Keratinocyte (primary cell): ENCODE measurements around the gene OR2A25. TPM values are rescaled to one million over a fixed set of nuclear protein-coding genes. Genes with fewer than 3 reads are reported as not detected.

ENCODE experiments used
- DNase-seq: peaks from one replicate; pipeline ENCODE4 v3.0.0-alpha.2; 2011; ENCODE audit warnings: low read depth, missing footprints, low spot score
- FAIRE-seq: peaks from 2 replicates; lab custom pipeline; 2011; peaks lifted over from hg19 to GRCh38; lab: Jason Lieb, UNC
- H2AFZ ChIP-seq: 2 replicates; pipeline ENCODE4 v1.6.0; 2012; ENCODE audit warnings: low read length, control low read depth, inconsistent platforms; ENCODE audit not compliant: control insufficient read depth
- H3K27ac ChIP-seq: 2 replicates; pipeline ENCODE4 v1.5.1; 2011; ENCODE audit warnings: low read length; ENCODE audit not compliant: control insufficient read depth, insufficient read depth
- H3K27me3 ChIP-seq: 3 replicates; pipeline ENCODE4 v1.6.0; 2011; ENCODE audit warnings: low read length; ENCODE audit not compliant: control insufficient read depth, insufficient read depth; ENCODE audit errors: extremely low read depth
- H3K36me3 ChIP-seq, 2 experiments: 2 replicates in 1 of 2; 3 replicates in 1 of 2; pipeline ENCODE4 v1.5.1; 2011; ENCODE audit warnings: low read length in 2 of 2, mild to moderate bottlenecking in 1 of 2; ENCODE audit not compliant: control insufficient read depth in 2 of 2, insufficient read depth in 2 of 2; ENCODE audit errors: extremely low read depth in 1 of 2
- H3K4me1 ChIP-seq: 3 replicates; pipeline ENCODE4 v1.5.1; 2011; ENCODE audit warnings: low read length; ENCODE audit not compliant: control insufficient read depth, insufficient read depth; ENCODE audit errors: extremely low read depth
- H3K4me2 ChIP-seq: 3 replicates; pipeline ENCODE4 v1.6.0; 2011; ENCODE audit warnings: low read depth, low read length; ENCODE audit not compliant: control insufficient read depth, insufficient read depth; ENCODE audit errors: extremely low read depth
- H3K4me3 ChIP-seq, 3 experiments: fragments of 200-600 bp in 1 of 3; sonication (generic) in 1 of 3; 2 replicates in 2 of 3; 3 replicates in 1 of 3; pipeline ENCODE4 v1.5.1; 2011 to 2016; ENCODE audit warnings: low read length in 3 of 3, mild to moderate bottlenecking in 3 of 3, control low read depth in 2 of 3, inconsistent platforms in 1 of 3, low read depth in 1 of 3, mixed read lengths in 1 of 3, mixed run types in 1 of 3, moderate library complexity in 1 of 3; ENCODE audit not compliant: control insufficient read depth in 2 of 3, insufficient read depth in 2 of 3; ENCODE audit errors: extremely low read depth in 1 of 3
- H3K79me2 ChIP-seq: 2 replicates; pipeline ENCODE4 v1.6.0; 2012; ENCODE audit warnings: low read length; ENCODE audit not compliant: control insufficient read depth, insufficient read depth
- H3K9ac ChIP-seq: 3 replicates; pipeline ENCODE4 v1.6.0; 2011; ENCODE audit warnings: low read length; ENCODE audit not compliant: control insufficient read depth, insufficient read depth; ENCODE audit errors: extremely low read depth
- H3K9me1 ChIP-seq: 3 replicates; pipeline ENCODE4 v1.6.0; 2011; ENCODE audit warnings: low read length; ENCODE audit not compliant: control insufficient read depth, insufficient read depth; ENCODE audit errors: extremely low read depth
- H3K9me3 ChIP-seq: 2 replicates; pipeline ENCODE4 v1.5.1; 2012; ENCODE audit warnings: low read depth, low read length; ENCODE audit not compliant: control insufficient read depth
- H4K20me1 ChIP-seq: 3 replicates; pipeline ENCODE4 v1.6.0; 2011; ENCODE audit warnings: low read length; ENCODE audit not compliant: control insufficient read depth, insufficient read depth; ENCODE audit errors: extremely low read depth
- CTCF ChIP-seq, 3 experiments: IDR thresholded peaks in 1 of 3; conservative IDR thresholded peaks in 1 of 3; optimal IDR thresholded peaks in 1 of 3; 2 replicates in 2 of 3; 3 replicates in 1 of 3; pipeline versions ENCODE3 to v1.5.1; 2011; ENCODE audit warnings: low read length in 3 of 3, mild to moderate bottlenecking in 3 of 3, moderate library complexity in 2 of 3, control low read depth in 1 of 3, inconsistent platforms in 1 of 3; ENCODE audit not compliant: insufficient read depth in 2 of 3; ENCODE audit errors: extremely low read depth in 1 of 3
- EZH2 ChIP-seq: IDR thresholded peaks from one replicate; pipeline ENCODE4 v1.6.1; 2012; ENCODE audit warnings: inconsistent platforms, mild to moderate bottlenecking, low read length, moderate library complexity
- dilution Hi-C: fragments of 300-500 bp; cut with MboI; formaldehyde crosslinking; loops from one replicate; pipeline ENCODE4 v1.7.0; 2020; ENCODE audit warnings: low sequenced_read_pairs; ENCODE audit not compliant: extremely low pct_ligation_motif_present
- polyA plus RNA-seq, 5 experiments: library from polyadenylated mRNA; depleted of rRNA in 3 of 5; stranded (reverse) in 3 of 5; stranded (forward) in 1 of 5; unstranded in 1 of 5; fragments of >200 nt; gene quantifications; 1 replicate in 1 of 5; 2 replicates in 3 of 5; 3 replicates in 1 of 5; pipeline versions ENCODE4 v1.2.1 to v1.2.3, GENCODE V29; 2011 to 2012; ENCODE audit warnings: missing spikeins in 2 of 5, low read depth in 1 of 5, low replicate concordance in 1 of 5
- small RNA-seq, 3 experiments: library from RNA; depleted of rRNA; stranded (forward); fragments of <200 nt; gene quantifications; one replicate each; pipeline ENCODE3, GENCODE V24; 2012; ENCODE audit warnings: low read depth in 3 of 3, low replicate concordance in 1 of 3; ENCODE audit not compliant: insufficient read length in 3 of 3

Gene OR2A25
- polyA plus RNA-seq, 1 donor (not counting 4 experiments of a cell fraction or from before 2014, with no cell fraction given) = not detected

GRCh38 chr7:144122876-144123275 lies 53.3 kb downstream of the OR2A25 start, which contains the start of gene OR2A14:
Gene OR2A14 (plus strand): TSS chr7:144123176. CDS start chr7:144129113, 5,937 bp downstream.
- H3K4me2 ChIP-seq = no peak within 1 kb of the TSS
- no peak within 1 kb of the TSS for H3K4me3 ChIP-seq
- FAIRE-seq (no peak), DNase-seq (no peak)
- no peak within 1 kb of the TSS for H3K9ac ChIP-seq
- no peaks in the 10 kb centered on the region for H3K79me2 ChIP-seq
- H3K27me3 ChIP-seq = no peaks in the 10 kb centered on the region
- dilution Hi-C loops = no loop called here
- no peak within 1 kb of the TSS for H2AFZ ChIP-seq
- H3K9me3 ChIP-seq = no peaks in the 10 kb centered on the region
- H3K36me3 ChIP-seq = no peaks in the 10 kb centered on the region
- H4K20me1 ChIP-seq = no peaks in the 10 kb centered on the region
- no peaks in the 10 kb centered on the region for H3K4me1 ChIP-seq
- no peaks in the 10 kb centered on the region for H3K9me1 ChIP-seq
- no peak for TF ChIP-seq CTCF (optimal IDR thresholded peaks at IDR 0.05 in 1 of 3, IDR thresholded peaks at IDR 0.05 in 1 of 3, conservative IDR thresholded peaks at IDR 0.05 in 1 of 3; ENCODE audit: extremely low read depth in 1 of 3, insufficient read depth in 2 of 3, low read length in 3 of 3)
- no peak for TF ChIP-seq EZH2
- no peak within 1 kb of the TSS for H3K27ac ChIP-seq

Small RNAs within 50 kb of the gene (small RNA-seq; reads per million reads assigned to genes)
- gene OR2A41P = 0 reads per million in 3 experiments

Other genes starting within 250 kb of the OR2A25 start
- 11.0 to 21.3 TPM (median 13.3 TPM) in 3 replicates for gene TCAF1, start 167.6 kb upstream of the OR2A25 start, polyA plus RNA-seq
- gene OR2F2, start 134.6 kb upstream of the OR2A25 start, polyA plus RNA-seq = not detected in 3 replicates
- gene OR2F1, start 115.0 kb upstream of the OR2A25 start, polyA plus RNA-seq = not detected in 3 replicates
- gene OR6B1, start 69.5 kb upstream of the OR2A25 start, polyA plus RNA-seq = not detected in 3 replicates
- gene OR2A5, start 20.9 kb upstream of the OR2A25 start, polyA plus RNA-seq = not detected in 3 replicates
- not detected in 3 replicates for gene OR2A12, start 16.5 kb downstream of the OR2A25 start, polyA plus RNA-seq
- not detected in 3 replicates for gene OR2A2, start 39.8 kb downstream of the OR2A25 start, polyA plus RNA-seq
- gene OR2A14, start 53.4 kb downstream of the OR2A25 start, polyA plus RNA-seq = not detected in 3 replicates
- 3.0 to 6.6 TPM (median 5.9 TPM) in 3 replicates for gene CTAGE4, start 113.7 kb downstream of the OR2A25 start, polyA plus RNA-seq
- gene ARHGEF35, start 126.0 kb downstream of the OR2A25 start, polyA plus RNA-seq = 5.2 to 12.2 TPM (median 9.6 TPM) in 3 replicates
- gene OR2A42, start 169.8 kb downstream of the OR2A25 start, polyA plus RNA-seq = not detected in 3 replicates
- 3.6 to 5.5 TPM (median 5.5 TPM) in 3 replicates for gene OR2A7, start 195.0 kb downstream of the OR2A25 start, polyA plus RNA-seq
- 0.50 to 0.88 TPM (median 0.52 TPM) in 3 replicates for gene CTAGE8, start 199.5 kb downstream of the OR2A25 start, polyA plus RNA-seq
- not detected in 3 replicates for gene OR2A1, start 242.6 kb downstream of the OR2A25 start, polyA plus RNA-seq